ENCODE measurements around the gene SUGP1.

The SUGP1 gene

DNA sequence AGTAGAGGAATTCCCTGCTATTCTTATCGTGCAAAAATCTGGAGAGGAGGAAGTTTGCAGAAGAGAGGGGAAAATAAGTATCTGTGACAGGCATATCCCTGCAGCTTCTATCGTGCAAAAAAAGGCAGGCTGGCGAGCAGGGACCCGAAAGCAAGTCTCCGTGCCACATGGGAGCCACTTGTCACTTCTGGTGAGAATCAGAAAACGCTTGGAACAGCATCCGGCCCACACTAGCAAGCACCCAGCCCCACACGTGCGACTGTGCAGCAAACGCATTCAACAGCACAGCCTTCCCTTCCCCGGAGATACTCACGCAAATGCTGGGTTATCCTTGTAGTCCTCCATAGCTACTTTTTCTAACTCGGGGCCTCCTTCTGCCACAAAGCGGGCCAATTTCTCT lies 16.9 kb downstream of the SUGP1 start:
- DNase-seq (ENCODE audit: low read depth), result no peak

GRCh38 chr19:19300613-19301012 lies 19.7 kb downstream of the SUGP1 start:
- DNase-seq (ENCODE audit: low read depth), result no peak

DNA sequence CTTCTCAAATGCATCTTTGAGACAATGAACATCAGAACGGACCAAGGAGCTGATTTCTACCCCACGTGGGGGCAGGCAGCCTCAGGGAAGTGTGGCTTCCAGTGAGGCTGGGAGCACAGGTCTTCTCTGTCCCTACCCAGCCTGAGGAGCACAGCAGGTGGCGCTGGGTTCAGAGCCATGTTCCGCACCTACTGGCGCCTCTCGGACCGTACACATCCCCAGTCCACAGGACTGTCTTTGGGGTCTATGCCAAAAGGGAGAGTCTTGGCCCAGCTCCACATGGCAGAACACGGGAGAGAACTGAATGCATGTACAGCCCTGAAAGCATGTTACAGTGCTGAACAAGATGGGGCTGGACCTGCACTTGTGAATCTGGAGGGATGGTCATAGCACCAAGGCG lies 22.6 kb downstream of the SUGP1 start:
- DNase-seq (ENCODE audit: low read depth), result no peak

DNA sequence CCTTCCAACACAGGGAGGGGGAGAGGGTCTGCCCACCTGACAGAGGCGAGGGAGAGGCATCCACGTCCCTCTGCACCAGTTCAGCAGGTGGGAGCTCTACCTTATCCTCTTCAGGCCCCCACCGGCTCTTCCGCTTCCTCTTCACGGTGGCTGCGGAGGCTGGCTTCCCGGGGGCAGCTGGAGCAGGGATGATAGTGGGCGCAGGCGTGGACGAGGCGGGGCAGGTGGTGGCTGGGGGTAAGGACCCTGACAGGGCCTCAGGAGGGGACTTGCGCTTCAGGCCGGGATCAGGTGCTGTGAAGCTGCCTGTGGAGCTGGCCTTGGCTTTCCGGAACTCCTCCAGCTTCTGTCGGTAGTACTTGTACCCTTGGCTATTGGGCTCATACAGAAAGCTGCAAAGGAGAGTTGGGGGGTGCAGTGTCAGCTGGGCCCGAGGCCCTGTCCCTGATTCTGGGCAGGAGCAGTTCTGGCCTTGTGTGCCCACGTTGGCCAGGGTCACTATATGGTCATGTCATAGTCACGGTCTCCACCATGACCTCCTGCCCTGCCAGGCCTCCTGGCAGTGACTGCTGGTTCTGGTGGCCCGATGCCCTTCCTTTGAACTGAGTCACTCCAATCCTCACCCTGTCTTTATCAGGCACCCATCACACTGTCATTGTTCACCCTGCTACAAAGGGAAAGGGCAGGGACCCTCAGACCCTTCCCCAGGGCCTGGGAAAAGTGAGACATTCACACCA lies 23.2 kb downstream of the SUGP1 start:
- no peak for DNase-seq (ENCODE audit: low read depth)

DNA sequence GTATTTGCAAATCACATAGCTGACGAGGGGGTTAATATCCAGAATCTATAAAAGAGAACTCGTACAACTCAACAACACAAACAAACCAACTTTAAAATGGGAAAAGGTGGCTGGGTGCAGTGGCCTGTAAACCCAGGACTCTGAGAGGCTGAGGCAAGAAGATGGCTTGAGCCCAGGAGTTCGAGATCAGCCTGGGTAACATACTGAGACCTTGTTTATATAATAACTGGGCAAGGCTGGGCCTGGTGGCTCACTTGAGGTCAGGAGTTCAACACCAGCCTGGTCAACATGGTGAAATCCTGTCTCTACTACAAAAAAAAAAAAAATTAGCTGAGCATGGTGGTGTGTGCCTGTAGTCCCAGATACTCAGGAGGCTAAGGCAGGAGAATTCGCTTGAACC lies 25.4 kb downstream of the SUGP1 start:
- DNase-seq (ENCODE audit: low read depth), result no peak

DNA sequence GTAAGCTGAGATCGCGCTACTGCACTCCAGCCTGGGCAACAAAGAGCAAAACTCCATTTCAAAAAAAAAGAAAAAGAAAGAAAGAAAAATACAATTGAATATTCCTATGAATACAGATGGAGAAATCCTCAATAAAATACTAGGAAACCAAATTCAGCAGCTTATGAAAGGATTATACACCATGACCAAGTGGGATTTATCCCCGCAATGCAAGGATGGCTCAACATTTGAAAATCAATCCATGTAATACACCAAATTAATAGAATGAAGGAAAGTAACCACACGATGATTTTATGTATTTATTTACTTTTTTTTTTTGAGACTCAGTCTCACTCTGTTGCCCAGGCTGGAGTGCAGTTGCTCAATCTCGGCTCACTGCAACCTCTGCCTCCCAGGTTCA lies 27.7 kb downstream of the SUGP1 start:
- no peak for DNase-seq (ENCODE audit: low read depth)

- DNase-seq (ENCODE audit: low read depth), result no peak
Observed at GRCh38 chr19:19285686-19286085, 34.6 kb downstream of the SUGP1 start.

GRCh38 chr19:19280561-19280960 lies 39.7 kb downstream of the SUGP1 start:
- DNase-seq (ENCODE audit: low read depth), result peak; percentile 17

DNA sequence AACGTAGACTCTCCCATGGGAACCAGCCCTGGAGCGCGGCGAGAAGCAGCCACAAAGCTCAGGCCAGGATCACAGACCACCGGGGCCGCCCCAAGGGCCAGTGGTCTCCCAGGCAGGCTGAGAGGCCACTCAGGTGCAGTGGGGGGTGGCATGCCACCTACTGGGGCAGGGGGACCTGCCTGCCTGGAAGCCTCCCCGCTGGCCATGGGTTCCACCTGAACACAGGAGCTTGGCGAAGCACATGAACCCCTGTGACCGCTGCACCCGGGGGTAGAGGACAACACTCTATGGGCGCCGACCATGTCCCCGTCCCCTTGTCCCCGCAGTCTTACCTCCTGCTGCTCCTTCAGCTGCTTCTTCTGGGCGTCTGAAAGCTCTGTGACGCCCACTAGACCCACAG lies 40.5 kb downstream of the SUGP1 start:
- DNase-seq (ENCODE audit: low read depth), result no peak

- no peak for DNase-seq (ENCODE audit: low read depth)
Observed at GRCh38 chr19:19279062-19279612, 41.2 kb downstream of the SUGP1 start.

DNA sequence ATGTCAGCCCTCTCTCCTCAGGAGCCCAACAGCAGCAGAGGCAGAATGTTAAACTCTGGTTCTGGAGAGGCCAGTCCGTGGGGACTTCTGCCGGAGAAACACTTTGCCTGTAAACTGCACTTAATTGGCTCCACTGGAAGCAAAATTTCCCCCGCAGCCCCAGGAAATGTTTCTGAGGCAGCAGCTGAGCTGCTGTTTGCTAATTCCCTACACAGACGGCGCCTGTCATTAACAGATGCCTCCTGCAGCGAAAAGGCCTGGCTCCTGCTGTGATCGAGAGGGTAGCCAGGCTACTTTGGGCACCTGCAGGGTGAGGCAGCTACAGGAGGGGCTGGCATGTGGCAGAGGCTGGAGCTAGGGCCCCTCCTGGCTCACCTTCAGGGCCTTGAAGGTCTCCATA lies 42.0 kb downstream of the SUGP1 start:
- no peak for DNase-seq (ENCODE audit: low read depth)

DNA sequence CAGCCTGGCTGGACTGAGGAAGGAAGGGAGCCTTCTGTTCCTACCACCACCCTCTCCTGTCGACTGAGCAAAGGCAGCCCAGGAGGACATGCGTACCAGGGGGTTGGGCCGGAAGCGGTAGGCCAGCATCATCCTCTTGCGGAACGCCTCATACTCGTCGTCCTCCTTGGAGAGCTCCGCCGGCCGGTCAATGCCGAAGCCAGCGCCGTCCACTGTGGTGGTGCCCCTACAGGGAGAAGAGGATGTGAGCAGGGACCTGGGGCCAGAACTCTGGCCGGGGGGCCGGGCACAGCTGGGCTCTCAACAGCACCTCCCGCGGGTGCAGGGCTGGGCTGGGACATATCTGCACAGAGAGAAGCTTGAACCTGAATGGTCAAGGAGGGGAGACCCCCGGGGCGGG lies 43.5 kb downstream of the SUGP1 start:
- DNase-seq (ENCODE audit: low read depth), result no peak

GRCh38 chr19:19276386-19276785 lies 43.9 kb downstream of the SUGP1 start:
- no peak for DNase-seq (ENCODE audit: low read depth)

- DNase-seq (ENCODE audit: low read depth), result no peak
Observed at GRCh38 chr19:19274716-19275565, 45.4 kb downstream of the SUGP1 start.

GRCh38 chr19:19274146-19274545 lies 46.2 kb downstream of the SUGP1 start:
- DNase-seq (ENCODE audit: low read depth), result no peak

- no peak for DNase-seq (ENCODE audit: low read depth)
Observed at GRCh38 chr19:19271828-19272599, 48.3 kb downstream of the SUGP1 start.

DNA sequence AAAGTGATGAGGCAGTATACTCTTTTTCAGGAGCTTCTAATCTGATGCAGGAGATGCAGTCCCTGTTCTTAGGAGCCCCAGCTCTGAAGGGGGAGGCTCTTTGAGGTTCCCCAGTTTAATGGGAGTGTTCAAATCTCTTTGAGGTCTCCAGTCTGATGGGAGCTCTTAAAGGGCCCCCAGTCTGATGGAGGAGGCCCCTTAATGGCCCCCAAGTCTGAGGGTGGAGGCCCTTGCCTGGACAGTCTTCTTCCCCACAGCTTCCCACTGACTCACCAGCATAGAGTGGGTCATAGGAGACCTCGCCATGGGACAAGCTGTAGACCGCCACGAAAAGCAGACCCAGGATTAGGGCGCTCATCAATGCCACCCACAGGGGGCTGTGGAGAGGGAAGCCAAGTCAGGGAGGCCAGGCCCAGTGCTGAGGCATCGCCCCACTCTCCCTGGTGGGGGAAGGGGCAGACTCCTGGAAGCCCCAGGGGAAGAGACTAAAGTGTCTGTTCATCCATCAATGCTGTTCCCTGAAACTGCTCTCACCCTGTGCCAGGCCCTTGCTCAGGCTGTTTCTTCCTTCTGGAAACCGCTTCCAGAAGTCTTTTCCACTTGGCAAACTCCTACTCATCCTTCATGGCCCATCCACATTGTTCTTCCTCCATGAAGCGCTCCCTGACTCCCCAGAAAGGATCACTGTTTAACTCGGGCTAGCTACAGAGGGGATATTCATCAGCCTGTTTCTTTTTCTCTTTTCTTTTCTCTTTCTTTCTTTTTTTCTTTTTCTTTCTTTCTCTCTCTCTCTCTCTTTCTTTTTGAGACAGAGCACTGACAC lies 49.3 kb downstream of the SUGP1 start:
- DNase-seq (ENCODE audit: low read depth), result no peak

GRCh38 chr19:19269952-19270694 lies 50.2 kb downstream of the SUGP1 start:
- no peak for DNase-seq (ENCODE audit: low read depth)

DNA sequence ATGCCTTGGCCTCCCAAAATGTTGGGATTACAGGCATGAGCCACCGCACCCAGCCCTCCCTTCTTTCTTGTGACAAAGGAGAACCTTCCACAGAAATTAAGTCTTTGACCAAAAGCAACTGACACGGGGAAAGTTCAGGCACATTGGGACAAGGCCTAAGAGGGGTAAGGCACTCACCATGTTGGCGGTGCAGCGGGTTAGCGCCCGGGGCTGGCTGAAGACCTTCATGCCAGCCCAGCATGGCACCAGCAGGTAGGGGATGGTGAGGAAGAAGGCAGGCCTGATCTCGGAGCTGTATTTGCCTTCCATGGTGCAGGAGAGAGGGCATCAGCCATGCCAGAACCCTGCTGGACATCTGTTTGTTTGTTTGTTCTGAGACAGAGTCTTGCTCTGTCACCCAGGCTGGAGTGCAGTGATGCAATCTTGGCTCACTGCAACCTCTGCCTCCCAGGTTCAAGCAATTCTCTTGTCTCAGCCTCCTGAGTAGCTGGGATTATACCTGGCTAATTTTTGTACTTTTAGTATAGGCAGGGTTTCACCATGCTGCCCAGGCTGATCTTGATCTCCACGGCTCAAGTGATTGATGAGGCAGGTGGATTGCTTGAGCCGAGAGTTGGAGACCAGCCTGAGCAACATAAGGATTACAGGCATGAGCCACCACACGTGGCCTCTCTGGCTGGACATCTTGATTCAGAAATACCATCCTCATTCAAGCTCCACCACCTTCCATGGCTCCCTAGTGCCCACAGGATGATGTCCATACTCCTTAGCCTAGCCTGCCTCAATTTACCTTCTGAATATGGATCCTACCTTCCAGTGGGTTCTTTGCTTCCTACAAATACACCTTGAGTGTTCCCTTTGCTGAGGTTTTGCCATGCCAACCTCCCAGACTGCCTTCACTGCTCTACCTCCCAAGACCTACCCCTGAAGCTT lies 51.6 kb downstream of the SUGP1 start:
- no peak for DNase-seq (ENCODE audit: low read depth)

DNA sequence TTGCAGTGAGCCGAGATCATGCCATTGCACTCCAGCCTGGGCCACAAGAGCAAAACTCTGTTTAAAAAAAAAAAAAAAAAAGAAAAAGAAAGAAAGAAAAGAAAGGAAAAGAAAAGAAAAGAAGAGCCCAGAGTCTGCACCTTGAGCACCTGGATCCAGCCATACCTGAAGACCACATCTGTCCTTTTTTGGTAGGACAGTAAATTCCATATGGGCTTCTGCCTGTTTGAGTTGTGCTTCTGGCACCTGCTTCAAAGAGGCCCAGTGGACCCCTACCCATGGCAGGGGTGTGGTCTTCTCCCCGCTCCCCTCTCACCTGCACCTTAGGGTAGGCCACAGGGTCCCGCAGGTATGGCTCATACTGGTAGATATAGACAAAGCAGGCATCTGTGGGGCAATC lies 53.0 kb downstream of the SUGP1 start:
- no peak for DNase-seq (ENCODE audit: low read depth)

All from fibroblast of the conjunctiva (primary cell).